Left lung (tissue), 10 donors: Measurements from ENCODE around the gene IVD. TPM values are rescaled to one million over a fixed set of nuclear protein-coding genes. Genes with fewer than 3 reads are reported as not detected.

ENCODE experiments used
- ATAC-seq: fragments of 200-7000 bp; cut with Tn5 transposase; one replicate; pipeline ENCODE4 v1.9.1; 2020; ENCODE audit warnings: moderate library complexity
- DNase-seq, 4 donors: peaks; one replicate each; pipeline ENCODE4 v3.0.0-alpha.2; 2013 to 2020
- H3K27ac ChIP-seq, 2 donors: fragments of 200-600 bp; sonication (generic) in 1 of 2; one replicate each; pipeline versions ENCODE4 v1.5.0 to v1.8.0; 2020 to 2021
- H3K27me3 ChIP-seq, 2 donors: fragments of 200-600 bp; sonication (generic) in 1 of 2; one replicate each; pipeline versions ENCODE4 v1.5.0 to v1.8.0; 2020 to 2021
- H3K36me3 ChIP-seq, 2 donors: fragments of 200-600 bp; sonication (generic) in 1 of 2; one replicate each; pipeline versions ENCODE4 v1.5.0 to v1.8.0; 2020 to 2021
- H3K4me1 ChIP-seq, 2 donors: fragments of 200-600 bp; one replicate each; pipeline ENCODE4 v1.8.0; 2021
- H3K4me3 ChIP-seq, 2 donors: fragments of 200-600 bp; sonication (generic) in 1 of 2; one replicate each; pipeline versions ENCODE4 v1.5.0 to v1.8.0; 2020 to 2021; ENCODE audit warnings: mild to moderate bottlenecking in 1 of 2
- H3K9me3 ChIP-seq, 2 donors: fragments of 200-600 bp; sonication (generic) in 1 of 2; one replicate each; pipeline versions ENCODE4 v1.5.0 to v1.8.0; 2020 to 2021
- CTCF ChIP-seq, 2 donors: fragments of 200-600 bp; sonication (generic) in 1 of 2; IDR thresholded peaks; one replicate each; pipeline versions ENCODE4 v1.5.0 to v1.8.0; 2021; ENCODE audit warnings: antibody characterized with exemption in 2 of 2
- intact Hi-C, 2 donors: fragments of 100-400 bp; cut with DNase I; formaldehyde crosslinking; loops; one replicate each; pipeline versions ENCODE4 v1.11.2 to v1.14.2; 2022
- polyA plus RNA-seq, 6 donors: library from polyadenylated mRNA; unstranded; fragments of 120-200 nt; gene quantifications; one replicate each; pipeline ENCODE4 v1.2.1, GENCODE V29; 2013; ENCODE audit not compliant: insufficient read length in 6 of 6
- total RNA-seq, 2 donors: library from RNA; stranded (reverse); fragmentation: NEBNext Ultra II Directional; extraction: Animal tissue kit (Norgen Biotek cat#: 25700); gene quantifications; one replicate each; pipeline ENCODE4 v1.2.1, GENCODE V29; 2021
- donor health status: DM: no; HTN: yes; CAD: no.
- donor health status: DM: no; HTN: no; CAD: no.

The IVD gene
- total and polyA plus RNA-seq, 8 donors: 61.9 to 132 (median 111) TPM

GRCh38 chr15:40377606-40378005, 28.0 kb upstream of the IVD start:
- Histone ChIP-seq H3K27me3 (no peaks in the 10 kb centered on the region), H3K27ac (no peak overlapping the region), H3K4me1 (peaks cover 0 to 27% of the 10 kb centered on the region in 2 donors), H3K4me3 (no peak overlapping the region), H3K9me3 (no peaks in the 10 kb centered on the region), H3K36me3 (no peaks in the 10 kb centered on the region)
- DNase-seq (no peak), ATAC-seq (no peak)
- intact Hi-C loops: no loop called here
- no peak for TF ChIP-seq CTCF (IDR thresholded peaks at IDR 0.05)

- no peak for TF ChIP-seq CTCF (IDR thresholded peaks at IDR 0.05)
- no peaks in the 10 kb centered on the region for H3K27me3 ChIP-seq
- no peaks in the 10 kb centered on the region for H3K36me3 ChIP-seq
- DNase-seq: no peak
- no peaks in the 10 kb centered on the region for H3K9me3 ChIP-seq
- H3K27ac ChIP-seq: no peak overlapping the region
- intact Hi-C loops: no loop called here
- no peak for ATAC-seq
- H3K4me1 ChIP-seq: peaks cover 6 to 38% of the 10 kb centered on the region in 2 donors
- H3K4me3 ChIP-seq: no peak overlapping the region
Observed at GRCh38 chr15:40379374-40379773, 26.2 kb upstream of the IVD start.

GRCh38 chr15:40379853-40380252, 25.7 kb upstream of the IVD start:
- intact Hi-C loops: no loop called here
- DNase-seq (peak in 1 of 4 donors; percentile 89), ATAC-seq (peak; percentile 75)
- Histone ChIP-seq H3K27me3 (no peaks in the 10 kb centered on the region), H3K36me3 (no peaks in the 10 kb centered on the region), H3K9me3 (no peaks in the 10 kb centered on the region), H3K27ac (peak overlapping the region; percentile 21 to 63), H3K4me1 (peaks cover 6 to 43% of the 10 kb centered on the region in 2 donors), H3K4me3 (no peak overlapping the region)
- TF ChIP-seq CTCF (IDR thresholded peaks at IDR 0.05): no peak

- intact Hi-C loops: no loop called here
- H3K27me3 ChIP-seq: no peaks in the 10 kb centered on the region
- peak overlapping the region; percentile 21 to 63 for H3K27ac ChIP-seq
- DNase-seq (no peak), ATAC-seq (no peak)
- peaks cover 6 to 47% of the 10 kb centered on the region in 2 donors for H3K4me1 ChIP-seq
- no peaks in the 10 kb centered on the region for H3K36me3 ChIP-seq
- no peak overlapping the region for H3K4me3 ChIP-seq
- H3K9me3 ChIP-seq: no peaks in the 10 kb centered on the region
- no peak for TF ChIP-seq CTCF (IDR thresholded peaks at IDR 0.05)
Observed at GRCh38 chr15:40380636-40381035, 25.0 kb upstream of the IVD start.

- TF ChIP-seq CTCF (IDR thresholded peaks at IDR 0.05): no peak
- peaks cover 6 to 47% of the 10 kb centered on the region in 2 donors for H3K4me1 ChIP-seq
- peaks cover 0 to 9% of the 10 kb centered on the region in 2 donors for H3K36me3 ChIP-seq
- DNase-seq (no peak), ATAC-seq (no peak)
- intact Hi-C loops: no loop called here
- no peak overlapping the region for H3K4me3 ChIP-seq
- H3K27ac ChIP-seq: peak overlapping the region in 1 of 2 donors; percentile 57
- H3K27me3 ChIP-seq: no peaks in the 10 kb centered on the region
- no peaks in the 10 kb centered on the region for H3K9me3 ChIP-seq
Observed at GRCh38 chr15:40381818-40382529, 23.6 kb upstream of the IVD start.
